ENCODE measurements around the gene ZNF451. TPM values are rescaled to one million over a fixed set of nuclear protein-coding genes. Genes with fewer than 3 reads are reported as not detected.

Gene ZNF451
- total RNA-seq, 1 donor = 77.5 TPM

DNA sequence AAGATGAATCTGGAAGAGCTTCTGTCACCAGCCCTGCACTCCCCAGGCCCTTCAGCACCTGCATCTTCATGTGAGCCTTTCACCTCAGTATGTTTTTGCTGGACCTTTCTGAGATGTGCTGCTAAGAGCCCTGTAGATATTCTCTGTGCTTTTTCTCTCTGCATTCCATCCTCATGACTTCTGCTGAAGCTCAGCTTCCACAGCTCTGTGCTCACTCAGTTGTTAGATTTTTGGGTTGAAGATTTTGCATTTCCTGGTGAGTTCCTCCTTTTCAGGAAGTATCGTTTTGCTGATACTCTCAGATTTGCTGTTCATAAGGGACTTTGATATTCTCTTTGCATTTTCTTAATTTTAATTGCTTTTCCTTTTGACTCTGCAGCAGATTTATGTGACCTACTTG is 25.2 kb upstream of the ZNF451 start:
- TF ChIP-seq, protein P1, sequence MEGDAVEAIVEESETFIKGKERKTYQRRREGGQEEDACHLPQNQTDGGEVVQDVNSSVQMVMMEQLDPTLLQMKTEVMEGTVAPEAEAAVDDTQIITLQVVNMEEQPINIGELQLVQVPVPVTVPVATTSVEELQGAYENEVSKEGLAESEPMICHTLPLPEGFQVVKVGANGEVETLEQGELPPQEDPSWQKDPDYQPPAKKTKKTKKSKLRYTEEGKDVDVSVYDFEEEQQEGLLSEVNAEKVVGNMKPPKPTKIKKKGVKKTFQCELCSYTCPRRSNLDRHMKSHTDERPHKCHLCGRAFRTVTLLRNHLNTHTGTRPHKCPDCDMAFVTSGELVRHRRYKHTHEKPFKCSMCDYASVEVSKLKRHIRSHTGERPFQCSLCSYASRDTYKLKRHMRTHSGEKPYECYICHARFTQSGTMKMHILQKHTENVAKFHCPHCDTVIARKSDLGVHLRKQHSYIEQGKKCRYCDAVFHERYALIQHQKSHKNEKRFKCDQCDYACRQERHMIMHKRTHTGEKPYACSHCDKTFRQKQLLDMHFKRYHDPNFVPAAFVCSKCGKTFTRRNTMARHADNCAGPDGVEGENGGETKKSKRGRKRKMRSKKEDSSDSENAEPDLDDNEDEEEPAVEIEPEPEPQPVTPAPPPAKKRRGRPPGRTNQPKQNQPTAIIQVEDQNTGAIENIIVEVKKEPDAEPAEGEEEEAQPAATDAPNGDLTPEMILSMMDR (IDR thresholded peaks at IDR 0.05; ENCODE audit: insufficient read depth, low read length) = no peak

DNA sequence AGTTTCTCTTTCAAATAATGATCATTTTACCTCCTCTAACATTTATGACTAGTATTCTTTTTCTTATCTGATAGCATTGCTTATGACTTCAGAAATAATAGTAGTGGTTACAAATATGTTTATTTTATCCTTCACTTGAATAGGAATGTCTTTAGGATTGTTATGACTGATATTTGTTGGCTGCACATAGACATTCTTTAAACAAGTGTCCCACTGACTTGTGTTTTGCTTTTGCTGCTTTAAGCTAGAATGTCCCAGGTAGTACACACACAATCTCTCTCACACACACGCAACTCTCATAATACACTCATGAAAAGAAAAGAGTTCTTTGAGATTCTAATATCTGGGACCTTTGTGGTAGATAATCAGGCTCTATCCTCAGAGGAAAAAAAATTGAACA is 21.9 kb upstream of the ZNF451 start:
- no peak overlapping the region for H3K4me3 ChIP-seq (ENCODE audit: low read depth, low read length)
- DNase-seq (ENCODE audit: low read depth) = peak; percentile 73
- TF ChIP-seq, protein P1 (IDR thresholded peaks at IDR 0.05; ENCODE audit: insufficient read depth, low read length) = no peak

More for the DNA sequence above, 25.2 kb upstream of the ZNF451 start:
- peak; percentile 48 for DNase-seq (ENCODE audit: low read depth)
- no peak overlapping the region for H3K4me3 ChIP-seq (ENCODE audit: low read depth, low read length)

DNA sequence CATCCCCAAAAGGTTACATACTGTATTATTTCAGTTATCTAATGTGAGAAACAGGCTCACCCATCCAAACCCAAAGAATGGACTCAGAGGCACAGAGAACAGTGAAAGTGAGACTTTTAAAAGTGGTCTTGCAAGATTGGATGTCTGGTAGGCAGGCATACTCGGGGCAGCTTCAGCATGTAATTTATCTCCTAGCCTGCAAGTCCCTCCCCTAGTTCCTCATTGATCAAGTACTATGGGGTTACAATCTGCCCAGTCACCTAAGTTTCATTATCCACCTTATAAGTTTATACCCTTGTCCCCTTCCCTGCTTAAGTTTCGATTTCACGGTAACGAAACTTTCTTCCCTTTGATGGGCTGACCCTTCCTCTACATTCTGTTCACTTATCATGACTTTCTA is 20.8 kb upstream of the ZNF451 start:
- no peak overlapping the region for H3K4me3 ChIP-seq (ENCODE audit: low read depth, low read length)
- peak; percentile 23 for DNase-seq (ENCODE audit: low read depth)
- TF ChIP-seq, protein P1 (IDR thresholded peaks at IDR 0.05; ENCODE audit: insufficient read depth, low read length) = no peak

DNA sequence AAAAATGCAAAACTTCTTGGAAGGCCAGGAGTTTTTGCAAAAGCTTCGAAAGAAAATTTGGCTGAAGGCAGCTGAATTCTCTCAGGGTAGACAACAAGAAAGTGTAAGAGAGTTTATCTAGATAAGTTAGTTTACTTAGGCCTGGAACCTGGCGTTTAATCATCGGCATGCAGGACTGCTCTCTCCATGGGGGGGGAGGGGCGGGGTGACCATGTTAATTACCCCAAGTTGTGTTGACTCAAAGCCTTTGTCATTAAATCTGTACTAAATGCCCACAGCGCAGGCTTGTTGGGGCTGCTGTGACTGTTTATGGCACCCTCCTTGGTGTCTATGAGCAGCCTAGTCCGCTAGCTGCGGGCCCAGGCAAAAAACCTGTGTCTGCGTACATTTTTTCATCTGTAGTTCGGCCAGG is 20.1 kb upstream of the ZNF451 start:
- DNase-seq (ENCODE audit: low read depth) = peak; percentile 52
- TF ChIP-seq, protein P1 (IDR thresholded peaks at IDR 0.05; ENCODE audit: insufficient read depth, low read length) = no peak
- H3K4me3 ChIP-seq (ENCODE audit: low read depth, low read length) = no peak overlapping the region

DNA sequence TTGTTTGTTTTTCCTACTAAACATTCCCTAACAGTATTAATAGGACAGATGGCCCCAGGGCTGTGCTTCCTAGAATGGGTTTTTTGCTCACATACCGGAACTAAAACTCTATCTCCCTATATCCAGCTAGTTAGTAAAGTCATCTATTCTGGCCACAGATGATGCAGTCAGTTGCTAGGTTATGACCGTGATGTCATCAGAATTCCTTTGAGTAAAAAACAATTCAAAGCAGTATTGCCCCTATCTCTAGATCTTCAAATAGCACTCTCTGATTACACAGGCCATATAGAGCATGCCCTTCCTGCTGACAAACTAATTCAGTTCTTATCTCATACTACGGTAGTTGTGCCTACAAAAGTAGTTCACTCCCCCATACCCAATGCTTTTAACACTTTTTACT is 17.9 kb upstream of the ZNF451 start:
- H3K4me3 ChIP-seq (ENCODE audit: low read depth, low read length) = no peak overlapping the region
- TF ChIP-seq, protein P1 (IDR thresholded peaks at IDR 0.05; ENCODE audit: insufficient read depth, low read length) = no peak
- DNase-seq (ENCODE audit: low read depth) = no peak

DNA sequence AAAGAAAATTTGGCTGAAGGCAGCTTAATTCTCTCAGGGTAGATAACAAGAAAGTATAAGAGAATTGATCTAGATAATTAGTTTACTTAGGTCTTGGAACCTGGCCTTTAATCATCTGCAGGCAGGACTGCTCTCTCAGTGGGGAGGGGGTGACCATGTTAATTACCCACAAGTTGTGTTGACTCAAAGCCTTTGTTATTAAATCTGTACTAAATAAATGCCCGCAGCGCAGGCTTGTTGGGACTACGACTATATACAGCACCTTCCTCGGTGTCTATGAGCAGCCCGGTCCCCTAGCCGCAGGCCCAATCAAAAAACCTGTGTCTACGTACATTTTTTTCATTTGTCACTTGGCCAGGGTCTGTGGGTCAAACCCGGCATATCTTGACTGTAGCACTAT is 15.6 kb upstream of the ZNF451 start:
- TF ChIP-seq, protein P1 (IDR thresholded peaks at IDR 0.05; ENCODE audit: insufficient read depth, low read length) = no peak
- H3K4me3 ChIP-seq (ENCODE audit: low read depth, low read length) = no peak overlapping the region
- no peak for DNase-seq (ENCODE audit: low read depth)

DNA sequence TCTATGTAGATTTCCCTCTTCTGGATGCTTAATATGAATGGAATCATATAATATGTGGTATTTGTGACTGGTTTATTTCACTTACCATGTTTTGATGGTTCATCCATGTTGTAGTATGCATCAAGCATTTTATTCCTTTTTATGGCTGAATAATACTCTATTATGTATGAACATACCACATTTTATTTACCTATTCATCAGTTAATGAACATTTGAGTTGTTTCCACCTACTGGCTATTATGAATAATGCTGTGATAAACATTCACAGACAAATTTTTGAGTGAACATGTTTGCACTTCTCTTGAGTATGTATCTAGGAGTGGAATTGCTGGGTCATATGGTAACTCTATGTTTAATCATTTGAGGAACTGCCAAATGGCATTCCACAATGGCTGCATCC is 14.9 kb upstream of the ZNF451 start:
- TF ChIP-seq, protein P1 (IDR thresholded peaks at IDR 0.05; ENCODE audit: insufficient read depth, low read length) = no peak
- DNase-seq (ENCODE audit: low read depth) = no peak
- H3K4me3 ChIP-seq (ENCODE audit: low read depth, low read length) = no peak overlapping the region
